Memory B cell (primary cell): ENCODE results near the gene GFM1.

Source experiments
- ATAC-seq: fragments of 150-1000 bp; cut with Tn5 transposase; 2 replicates; pipeline ENCODE4 v1.10.0; 2021; ENCODE audit warnings: low read depth, mild to moderate bottlenecking, moderate library complexity
- DNase-seq, 2 donors: peaks; one replicate each; pipeline ENCODE4 v3.0.0; 2022; ENCODE audit warnings: low spot score in 2 of 2
- H3K27ac Mint-ChIP-seq: one replicate; pipeline ENCODE4 v1.8.0; 2022; ENCODE audit warnings: mild to moderate bottlenecking, moderate library complexity, mixed read lengths
- H3K27me3 Mint-ChIP-seq: one replicate; pipeline ENCODE4 v1.8.0; 2022; ENCODE audit warnings: mixed read lengths
- H3K36me3 Mint-ChIP-seq: one replicate; pipeline ENCODE4 v1.8.0; 2022; ENCODE audit warnings: mild to moderate bottlenecking, mixed read lengths
- H3K4me1 Mint-ChIP-seq: one replicate; pipeline ENCODE4 v1.8.0; 2022; ENCODE audit warnings: mixed read lengths
- H3K4me3 Mint-ChIP-seq: one replicate; pipeline ENCODE4 v1.8.0; 2022; ENCODE audit warnings: mild to moderate bottlenecking, moderate library complexity, mixed read lengths
- H3K9me3 Mint-ChIP-seq: one replicate; pipeline ENCODE4 v1.8.0; 2022; ENCODE audit warnings: mixed read lengths

Gene GFM1

GRCh38 chr3:158644345-158644908 is at the start of gene GFM1:
Gene GFM1, plus strand, starts transcription at chr3:158644527. Its CDS starts 108 bp downstream, at chr3:158644635.
- peak within 1 kb of the TSS; percentile 77 for H3K27ac Mint-ChIP-seq
- DNase-seq (peak; percentile 77 to 79), ATAC-seq (peak; percentile 93)
- H3K4me1 Mint-ChIP-seq: peaks cover 8% of the 10 kb centered on the region
- no peaks in the 10 kb centered on the region for H3K27me3 Mint-ChIP-seq
- peak within 1 kb of the TSS; percentile 92 for H3K4me3 Mint-ChIP-seq
- peaks cover 12% of the 10 kb centered on the region for H3K36me3 Mint-ChIP-seq
- no peaks in the 10 kb centered on the region for H3K9me3 Mint-ChIP-seq

DNA sequence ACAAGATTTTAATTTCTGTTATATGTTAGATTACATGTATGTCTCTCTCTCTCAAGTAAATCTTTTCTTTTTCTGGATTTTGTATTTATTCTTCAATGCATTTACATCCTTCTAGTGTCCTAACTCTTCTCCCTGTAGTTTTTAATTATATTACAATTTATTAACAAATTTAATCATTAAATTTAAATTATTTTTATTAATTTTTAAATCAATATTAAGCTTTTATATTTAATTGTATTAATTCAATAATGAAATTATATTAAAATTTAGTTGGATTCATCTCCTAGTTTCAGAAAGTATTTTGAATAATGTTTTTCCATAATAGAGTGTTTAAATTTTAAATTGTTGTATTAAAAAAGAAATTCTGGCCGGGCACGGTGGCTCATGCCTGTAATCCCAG is 43.5 kb upstream of the GFM1 start:
- ATAC-seq (no peak), DNase-seq (no peak)
- Mint-ChIP-seq H3K4me3 (no peak overlapping the region), H3K4me1 (no peaks in the 10 kb centered on the region), H3K36me3 (no peaks in the 10 kb centered on the region), H3K27me3 (peaks cover 1% of the 10 kb centered on the region), H3K27ac (no peak overlapping the region), H3K9me3 (no peaks in the 10 kb centered on the region)

GRCh38 chr3:158602227-158602626 is 42.1 kb upstream of the GFM1 start:
- H3K27me3 Mint-ChIP-seq: peaks cover 1% of the 10 kb centered on the region
- H3K9me3 Mint-ChIP-seq: no peaks in the 10 kb centered on the region
- ATAC-seq: no peak
- no peak overlapping the region for H3K27ac Mint-ChIP-seq
- H3K4me3 Mint-ChIP-seq: no peak overlapping the region
- H3K36me3 Mint-ChIP-seq: no peaks in the 10 kb centered on the region
- H3K4me1 Mint-ChIP-seq: no peaks in the 10 kb centered on the region
- DNase-seq: no peak

GRCh38 chr3:158617982-158618875 is 26.1 kb upstream of the GFM1 start:
- ATAC-seq (no peak), DNase-seq (no peak)
- H3K36me3 Mint-ChIP-seq: peaks cover 2% of the 10 kb centered on the region
- no peak overlapping the region for H3K27ac Mint-ChIP-seq
- H3K9me3 Mint-ChIP-seq: peaks cover 7% of the 10 kb centered on the region
- peaks cover 4% of the 10 kb centered on the region for H3K27me3 Mint-ChIP-seq
- no peaks in the 10 kb centered on the region for H3K4me1 Mint-ChIP-seq
- H3K4me3 Mint-ChIP-seq: no peak overlapping the region

DNA sequence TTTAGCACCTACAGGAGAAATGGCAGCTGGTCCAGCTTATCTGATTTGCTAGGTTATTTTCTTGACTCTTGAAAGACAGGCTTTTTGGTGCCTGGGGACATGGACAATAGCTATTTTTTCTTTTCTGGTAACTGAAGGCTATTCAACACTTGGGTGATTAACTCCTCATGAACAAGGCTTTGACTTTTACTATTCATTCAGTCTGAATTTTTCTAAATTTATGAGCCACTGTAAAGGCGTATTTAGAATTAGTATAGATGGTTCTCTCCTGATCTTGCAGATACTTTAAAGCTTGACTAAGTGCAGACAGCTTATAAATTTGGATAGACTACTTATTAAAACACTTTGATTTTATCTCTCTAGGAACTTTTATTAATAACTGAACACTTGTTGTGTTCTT is 18.4 kb upstream of the GFM1 start:
- no peak overlapping the region for H3K4me3 Mint-ChIP-seq
- H3K4me1 Mint-ChIP-seq: no peaks in the 10 kb centered on the region
- peaks cover 2% of the 10 kb centered on the region for H3K36me3 Mint-ChIP-seq
- peaks cover 4% of the 10 kb centered on the region for H3K9me3 Mint-ChIP-seq
- H3K27ac Mint-ChIP-seq: no peak overlapping the region
- peaks cover 19% of the 10 kb centered on the region for H3K27me3 Mint-ChIP-seq
- DNase-seq: no peak
- no peak for ATAC-seq

DNA sequence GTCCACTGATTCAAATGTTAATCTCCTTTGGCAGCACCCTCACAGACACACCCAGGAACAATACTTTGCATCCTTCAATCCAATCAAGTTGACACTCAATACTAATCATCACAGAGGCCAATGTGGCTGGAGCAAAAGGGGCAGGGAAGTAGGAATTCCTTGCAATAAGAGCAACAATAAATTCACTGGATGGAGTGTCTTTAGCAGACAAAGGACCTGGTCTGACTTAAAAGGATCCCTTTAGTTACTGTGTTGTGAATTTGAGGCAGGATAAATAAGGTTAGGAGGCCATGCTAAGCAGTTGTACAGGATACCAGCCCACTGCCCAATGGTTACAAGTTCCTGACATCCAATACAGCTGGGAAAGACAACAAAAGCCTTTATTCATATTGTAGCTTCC is 12.3 kb upstream of the GFM1 start:
- H3K36me3 Mint-ChIP-seq: no peaks in the 10 kb centered on the region
- ATAC-seq: no peak

DNA sequence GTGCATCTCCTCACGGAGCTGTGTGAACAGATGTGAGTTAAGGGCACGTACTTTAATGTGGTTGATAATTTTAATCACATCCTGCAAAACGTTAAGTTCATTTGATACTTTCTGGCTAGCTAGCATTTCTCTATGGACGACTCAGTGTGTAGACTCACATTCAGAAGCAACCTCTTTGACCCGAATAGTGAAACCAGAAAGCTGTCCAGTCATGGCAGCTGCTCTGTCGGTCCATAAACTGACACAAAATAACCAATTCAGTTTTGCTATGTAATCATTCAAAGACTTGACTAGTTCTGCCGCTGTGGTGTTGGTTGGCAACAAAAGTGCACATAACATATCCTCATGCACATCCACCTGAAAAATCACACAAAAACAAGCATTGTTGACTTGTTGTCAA is 3.7 kb upstream of the GFM1 start:
- Mint-ChIP-seq H3K27me3 (no peaks in the 10 kb centered on the region), H3K4me1 (peaks cover 5% of the 10 kb centered on the region), H3K4me3 (no peak overlapping the region), H3K27ac (no peak overlapping the region), H3K9me3 (peaks cover 1% of the 10 kb centered on the region), H3K36me3 (no peaks in the 10 kb centered on the region)
- DNase-seq (no peak), ATAC-seq (no peak)

More for the DNA sequence above, 12.3 kb upstream of the GFM1 start:
- peaks cover 1% of the 10 kb centered on the region for H3K9me3 Mint-ChIP-seq
- H3K4me1 Mint-ChIP-seq: no peaks in the 10 kb centered on the region
- H3K27me3 Mint-ChIP-seq: peaks cover 18% of the 10 kb centered on the region
- H3K4me3 Mint-ChIP-seq: no peak overlapping the region
- DNase-seq: no peak
- H3K27ac Mint-ChIP-seq: no peak overlapping the region

DNA sequence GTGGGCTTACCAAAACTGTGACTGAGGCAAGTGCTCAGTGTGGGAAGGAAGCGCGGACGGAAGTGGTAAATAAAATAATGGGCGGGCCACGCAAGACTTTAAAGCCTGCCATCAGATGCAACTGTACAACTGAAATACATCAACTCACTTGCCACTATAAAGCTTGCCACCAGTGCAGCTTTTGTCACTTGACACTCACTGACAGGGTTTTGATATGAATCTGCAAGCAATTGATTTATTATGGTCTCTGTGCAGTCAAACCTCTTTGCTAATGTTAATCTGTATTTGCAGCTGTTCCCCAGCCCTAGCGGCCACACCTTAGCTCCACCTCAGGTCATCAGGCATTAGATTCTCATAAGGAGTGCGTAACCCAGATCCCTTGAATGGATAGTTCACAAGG is 2.3 kb upstream of the GFM1 start:
- no peak overlapping the region for H3K27ac Mint-ChIP-seq
- no peaks in the 10 kb centered on the region for H3K27me3 Mint-ChIP-seq
- H3K36me3 Mint-ChIP-seq: peaks cover 5% of the 10 kb centered on the region
- ATAC-seq (no peak), DNase-seq (no peak)
- no peaks in the 10 kb centered on the region for H3K9me3 Mint-ChIP-seq
- no peak overlapping the region for H3K4me3 Mint-ChIP-seq
- H3K4me1 Mint-ChIP-seq: peaks cover 8% of the 10 kb centered on the region

DNA sequence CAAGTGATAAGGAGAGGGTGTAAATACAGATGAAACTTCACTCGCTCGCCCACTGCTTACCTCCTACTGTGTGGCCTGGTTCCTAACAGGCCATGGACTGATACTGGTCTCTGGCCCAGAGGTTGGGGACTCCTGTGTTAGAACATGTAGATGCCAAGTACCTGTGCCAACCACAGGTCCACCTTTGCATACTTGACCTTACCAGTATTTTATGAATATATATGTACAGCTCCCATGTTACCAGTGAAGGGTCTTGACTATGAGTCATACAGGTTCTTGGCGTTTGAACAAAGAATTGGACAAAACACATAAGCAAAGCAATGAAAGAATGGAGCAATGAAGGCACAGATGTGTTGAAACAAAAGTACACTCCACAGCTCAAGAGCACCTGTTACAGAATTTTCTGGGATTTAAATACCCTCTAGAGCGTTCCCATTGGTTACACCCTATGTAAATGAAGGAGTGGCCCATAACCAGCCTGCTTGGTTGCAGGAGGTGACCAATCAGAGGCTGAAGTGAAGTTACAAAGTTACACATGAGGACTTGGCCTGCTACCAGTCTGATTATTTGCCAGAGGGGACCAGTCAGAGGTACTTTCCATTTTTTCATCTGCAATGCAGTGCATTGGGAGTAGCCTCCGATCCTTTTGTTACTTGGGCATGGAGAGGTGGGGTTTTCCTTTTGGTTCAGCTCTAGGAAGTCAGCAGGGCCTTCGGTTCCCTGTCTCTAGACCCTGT is 1.7 kb upstream of the GFM1 start:
- H3K9me3 Mint-ChIP-seq: no peaks in the 10 kb centered on the region

DNA sequence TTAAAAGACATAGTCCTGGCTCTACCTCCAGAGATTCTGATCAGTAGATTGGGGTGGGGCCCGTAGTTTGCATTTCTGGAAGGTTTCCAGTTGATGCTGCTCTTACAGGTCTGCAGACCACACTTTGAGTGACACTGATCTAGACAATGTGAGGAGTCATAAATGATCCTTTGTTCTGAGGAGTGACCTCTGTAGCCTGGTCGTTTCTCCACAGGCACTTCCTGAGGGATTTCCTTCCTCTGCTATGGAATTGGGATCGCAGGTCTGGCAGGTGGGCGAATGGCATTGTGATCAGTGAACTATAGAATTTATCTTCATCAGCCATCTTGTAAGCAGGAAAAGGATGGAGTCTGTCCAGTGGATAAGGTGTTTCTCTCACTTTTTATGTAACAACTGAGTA is 5.5 kb downstream of the GFM1 start:
- Mint-ChIP-seq H3K4me3 (no peak overlapping the region), H3K9me3 (no peaks in the 10 kb centered on the region), H3K27ac (no peak overlapping the region), H3K4me1 (peaks cover 6% of the 10 kb centered on the region), H3K27me3 (no peaks in the 10 kb centered on the region), H3K36me3 (peaks cover 20% of the 10 kb centered on the region)
- no peak for DNase-seq
- no peak for ATAC-seq

More for the DNA sequence above, 1.7 kb upstream of the GFM1 start:
- Mint-ChIP-seq H3K27me3 (no peaks in the 10 kb centered on the region), H3K27ac (no peak overlapping the region), H3K4me3 (peak overlapping the region; percentile 34), H3K4me1 (peaks cover 8% of the 10 kb centered on the region), H3K36me3 (peaks cover 5% of the 10 kb centered on the region)
- DNase-seq: no peak
- no peak for ATAC-seq

DNA sequence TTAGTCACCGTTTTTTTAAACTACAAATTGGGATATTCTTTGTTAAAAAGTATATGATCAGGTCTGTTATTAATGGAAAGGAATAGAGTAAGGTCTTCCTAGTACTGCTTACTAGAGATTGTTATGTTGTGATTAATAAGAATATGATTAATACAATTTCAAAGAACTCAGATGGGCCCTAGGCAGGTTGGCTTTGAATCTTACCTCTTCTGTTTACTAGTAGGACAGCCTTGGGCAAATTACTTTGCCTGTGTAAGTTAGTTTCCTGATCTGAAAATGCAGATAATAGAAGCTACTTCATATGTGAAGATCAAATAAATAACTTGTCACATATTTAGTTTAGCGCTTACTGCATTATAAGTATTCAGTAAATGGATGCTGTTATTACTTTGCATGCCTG is 6.9 kb downstream of the GFM1 start:
- no peak overlapping the region for H3K27ac Mint-ChIP-seq
- H3K4me3 Mint-ChIP-seq: no peak overlapping the region
- peaks cover 23% of the 10 kb centered on the region for H3K36me3 Mint-ChIP-seq
- no peaks in the 10 kb centered on the region for H3K27me3 Mint-ChIP-seq
- H3K9me3 Mint-ChIP-seq: no peaks in the 10 kb centered on the region
- H3K4me1 Mint-ChIP-seq: no peaks in the 10 kb centered on the region
- DNase-seq (no peak), ATAC-seq (no peak)

GRCh38 chr3:158652463-158652862 is 8.1 kb downstream of the GFM1 start:
- Mint-ChIP-seq H3K36me3 (peaks cover 21% of the 10 kb centered on the region), H3K9me3 (no peaks in the 10 kb centered on the region), H3K4me3 (no peak overlapping the region), H3K27me3 (no peaks in the 10 kb centered on the region), H3K27ac (no peak overlapping the region), H3K4me1 (no peaks in the 10 kb centered on the region)
- ATAC-seq (no peak), DNase-seq (no peak)

DNA sequence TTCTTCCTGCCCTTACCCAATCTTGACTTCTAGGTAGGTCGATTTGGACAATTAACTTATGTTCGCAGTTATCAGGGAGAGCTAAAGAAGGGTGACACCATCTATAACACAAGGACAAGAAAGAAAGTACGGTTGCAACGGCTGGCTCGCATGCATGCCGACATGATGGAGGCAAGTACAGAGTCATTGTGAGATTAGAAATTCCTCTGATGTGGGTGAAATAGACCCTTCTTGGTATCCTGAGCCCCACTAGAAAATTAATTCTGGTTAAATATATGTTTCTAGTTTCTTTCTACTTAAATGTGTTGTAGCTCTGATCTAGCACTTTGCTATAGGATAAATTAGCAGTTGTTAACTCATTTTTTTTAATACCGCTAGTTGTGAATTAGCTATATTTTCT is 14.6 kb downstream of the GFM1 start:
- Mint-ChIP-seq H3K27ac (no peak overlapping the region), H3K9me3 (no peaks in the 10 kb centered on the region), H3K27me3 (no peaks in the 10 kb centered on the region), H3K4me3 (no peak overlapping the region), H3K36me3 (peaks cover 15% of the 10 kb centered on the region), H3K4me1 (no peaks in the 10 kb centered on the region)
- ATAC-seq: no peak
- no peak for DNase-seq
